Gastrocnemius medialis (tissue), 4 donors: Measurements from ENCODE around the gene SERPINA6. TPM values are rescaled to one million over a fixed set of nuclear protein-coding genes. Genes with fewer than 3 reads are reported as not detected.

ENCODE experiments used
- ATAC-seq, 2 donors: fragments of 150-250 bp; one replicate each; pipeline ENCODE4 v1.9.1; 2016
- DNase-seq, 2 donors: peaks; one replicate each; pipeline ENCODE4 v3.0.0-alpha.2; 2019
- H3K27ac ChIP-seq, 4 donors: fragments of 200-600 bp; sonication (generic); 1 replicate in 1 of 4; 2 replicates in 3 of 4; pipeline ENCODE4 v1.5.1; 2016 to 2018; ENCODE audit warnings: mild to moderate bottlenecking in 2 of 4, moderate library complexity in 1 of 4
- H3K27me3 ChIP-seq, 3 donors: fragments of 200-600 bp; sonication (generic) in 2 of 3; 1 replicate in 1 of 3; 2 replicates in 2 of 3; pipeline versions ENCODE4 v1.5.1 to v1.6.0; 2016 to 2019; ENCODE audit warnings: mild to moderate bottlenecking in 1 of 3, moderate library complexity in 1 of 3
- H3K36me3 ChIP-seq, 2 donors: fragments of 200-600 bp; sonication (generic) in 1 of 2; one replicate each; pipeline ENCODE4 v1.5.1; 2017 to 2018
- H3K4me1 ChIP-seq, 2 donors: fragments of 200-600 bp; sonication (generic) in 1 of 2; one replicate each; pipeline ENCODE4 v1.5.1; 2016 to 2017; ENCODE audit warnings: mild to moderate bottlenecking in 2 of 2
- H3K4me3 ChIP-seq, 4 donors: fragments of 200-600 bp; sonication (generic) in 3 of 4; 1 replicate in 1 of 4; 2 replicates in 3 of 4; pipeline ENCODE4 v1.5.1; 2016 to 2019; ENCODE audit warnings: mild to moderate bottlenecking in 2 of 4
- H3K9me3 ChIP-seq, 3 donors: fragments of 200-600 bp; sonication (generic) in 2 of 3; 1 replicate in 1 of 3; 2 replicates in 2 of 3; pipeline ENCODE4 v1.5.1; 2016 to 2019
- POLR2A ChIP-seq, 2 donors: fragments of 450-650 bp; IDR thresholded peaks; one replicate each; pipeline ENCODE4 v1.6.1; 2017; ENCODE audit warnings: antibody characterized with exemption in 2 of 2, mild to moderate bottlenecking in 2 of 2, moderate library complexity in 2 of 2
- in situ Hi-C, 4 donors: fragments of 200-750 bp; cut with MboI; loops; one replicate each; pipeline versions ENCODE4 v1.15.0 to v1.8.0; 2017; ENCODE audit warnings: low sequenced_read_pairs in 4 of 4
- intact Hi-C: fragments of 100-400 bp; cut with DNase I; formaldehyde crosslinking; loops from one replicate; pipeline ENCODE4 v1.15.1; 2023; ENCODE audit warnings: low total_unique reads
- total RNA-seq, 4 donors: library from RNA; depleted of rRNA; stranded (reverse); fragments of >200 nt; gene quantifications; one replicate each; pipeline versions ENCODE4 v1.1.0 to v1.2.3, GENCODE V29; 2016
- TF ChIP-seq, protein P1 (sequence below), 5 experiments: fragments of 450-650 bp in 3 of 5; fragments of 200-600 bp in 2 of 5; sonication (generic) in 2 of 5; IDR thresholded peaks in 4 of 5; conservative IDR thresholded peaks in 1 of 5; 1 replicate in 4 of 5; 2 replicates in 1 of 5; pipeline ENCODE4 v1.5.1; 2016 to 2019; ENCODE audit warnings: antibody characterized with exemption in 5 of 5, mild to moderate bottlenecking in 3 of 5, moderate library complexity in 3 of 5

The SERPINA6 gene
- total RNA-seq, 4 donors from 2014 or later: 0.26 to 0.69 TPM; not detected in 2

DNA sequence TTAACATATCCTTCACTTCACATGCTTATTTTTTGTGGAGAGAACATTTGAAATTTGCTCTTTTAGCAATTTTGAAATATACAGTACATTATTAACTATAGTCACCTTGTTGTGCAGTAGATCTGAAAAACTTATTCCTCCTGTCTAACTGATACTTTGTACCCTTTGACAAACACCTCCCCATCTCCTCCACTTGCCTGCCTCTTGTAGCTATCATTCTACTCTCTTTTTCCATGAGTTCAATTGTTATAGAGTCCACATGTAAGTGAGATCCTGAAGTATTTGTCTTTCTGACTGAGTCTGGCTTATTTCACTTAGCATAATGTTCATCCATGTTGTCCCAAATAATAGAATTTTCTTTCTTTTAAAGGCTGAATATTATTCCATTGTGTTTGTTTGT, 9.5 kb upstream of the SERPINA6 start:
- no peak overlapping the region for H3K4me3 ChIP-seq
- ATAC-seq: no peak
- no peaks in the 10 kb centered on the region for H3K27me3 ChIP-seq

DNA sequence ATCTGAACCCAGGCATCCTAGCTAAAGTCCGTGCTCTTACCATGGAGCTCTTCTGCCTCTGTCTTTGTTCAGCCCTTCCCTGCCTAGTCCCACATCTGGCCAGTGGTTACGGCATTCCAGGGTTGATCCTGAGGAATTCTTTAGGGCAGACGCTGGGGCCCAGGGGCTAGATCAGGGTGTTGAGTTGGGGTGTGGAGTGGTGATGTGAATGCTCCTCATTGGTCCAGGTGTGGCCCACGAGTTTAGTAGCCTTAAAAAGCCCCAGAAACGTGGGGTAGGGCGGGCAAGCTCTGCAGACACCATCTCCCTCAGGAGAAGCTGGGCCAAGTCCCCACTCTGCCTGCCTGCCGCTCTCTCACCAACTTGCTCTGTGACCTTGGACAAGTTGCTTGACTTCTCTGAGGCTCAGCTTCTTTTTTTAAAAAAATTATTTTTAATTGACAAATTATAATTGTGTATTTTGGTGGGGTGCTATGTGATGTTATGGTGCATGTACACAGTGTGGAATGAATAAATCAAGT, 9.0 kb upstream of the SERPINA6 start:
- TF ChIP-seq POLR2A (IDR thresholded peaks at IDR 0.05): no peak
- TF ChIP-seq, protein P1, sequence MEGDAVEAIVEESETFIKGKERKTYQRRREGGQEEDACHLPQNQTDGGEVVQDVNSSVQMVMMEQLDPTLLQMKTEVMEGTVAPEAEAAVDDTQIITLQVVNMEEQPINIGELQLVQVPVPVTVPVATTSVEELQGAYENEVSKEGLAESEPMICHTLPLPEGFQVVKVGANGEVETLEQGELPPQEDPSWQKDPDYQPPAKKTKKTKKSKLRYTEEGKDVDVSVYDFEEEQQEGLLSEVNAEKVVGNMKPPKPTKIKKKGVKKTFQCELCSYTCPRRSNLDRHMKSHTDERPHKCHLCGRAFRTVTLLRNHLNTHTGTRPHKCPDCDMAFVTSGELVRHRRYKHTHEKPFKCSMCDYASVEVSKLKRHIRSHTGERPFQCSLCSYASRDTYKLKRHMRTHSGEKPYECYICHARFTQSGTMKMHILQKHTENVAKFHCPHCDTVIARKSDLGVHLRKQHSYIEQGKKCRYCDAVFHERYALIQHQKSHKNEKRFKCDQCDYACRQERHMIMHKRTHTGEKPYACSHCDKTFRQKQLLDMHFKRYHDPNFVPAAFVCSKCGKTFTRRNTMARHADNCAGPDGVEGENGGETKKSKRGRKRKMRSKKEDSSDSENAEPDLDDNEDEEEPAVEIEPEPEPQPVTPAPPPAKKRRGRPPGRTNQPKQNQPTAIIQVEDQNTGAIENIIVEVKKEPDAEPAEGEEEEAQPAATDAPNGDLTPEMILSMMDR (IDR thresholded peaks at IDR 0.05 in 4 of 5, conservative IDR thresholded peaks at IDR 0.05 in 1 of 5): no peak
- Histone ChIP-seq H3K36me3 (no peaks in the 10 kb centered on the region), H3K9me3 (no peaks in the 10 kb centered on the region), H3K27me3 (no peaks in the 10 kb centered on the region), H3K27ac (no peak overlapping the region), H3K4me3 (no peak overlapping the region), H3K4me1 (no peaks in the 10 kb centered on the region)
- in situ Hi-C loops: no loop called here
- DNase-seq: no peak
- intact Hi-C loops: no loop called here
- no peak for ATAC-seq

More for the DNA sequence above, 9.5 kb upstream of the SERPINA6 start:
- in situ Hi-C loops (no loop called here), intact Hi-C loops (no loop called here)
- no peaks in the 10 kb centered on the region for H3K36me3 ChIP-seq
- H3K9me3 ChIP-seq: no peaks in the 10 kb centered on the region
- no peaks in the 10 kb centered on the region for H3K4me1 ChIP-seq
- TF ChIP-seq, protein P1 (IDR thresholded peaks at IDR 0.05 in 4 of 5, conservative IDR thresholded peaks at IDR 0.05 in 1 of 5): no peak
- no peak for TF ChIP-seq POLR2A (IDR thresholded peaks at IDR 0.05)
- no peak for DNase-seq
- H3K27ac ChIP-seq: no peak overlapping the region

- no peak overlapping the region for H3K27ac ChIP-seq
- H3K4me3 ChIP-seq: no peak overlapping the region
- H3K36me3 ChIP-seq: no peaks in the 10 kb centered on the region
- no peaks in the 10 kb centered on the region for H3K9me3 ChIP-seq
- no peak for TF ChIP-seq POLR2A (IDR thresholded peaks at IDR 0.05)
- TF ChIP-seq, protein P1 (IDR thresholded peaks at IDR 0.05 in 4 of 5, conservative IDR thresholded peaks at IDR 0.05 in 1 of 5): no peak
- in situ Hi-C loops: no loop called here
- no peaks in the 10 kb centered on the region for H3K27me3 ChIP-seq
- intact Hi-C loops: no loop called here
- no peaks in the 10 kb centered on the region for H3K4me1 ChIP-seq
- ATAC-seq: no peak
- no peak for DNase-seq
Measured at GRCh38 chr14:94331462-94331861, 8.3 kb upstream of the SERPINA6 start.

GRCh38 chr14:94330857-94331256, 7.7 kb upstream of the SERPINA6 start:
- TF ChIP-seq, protein P1 (IDR thresholded peaks at IDR 0.05 in 4 of 5, conservative IDR thresholded peaks at IDR 0.05 in 1 of 5): no peak
- no peak for TF ChIP-seq POLR2A (IDR thresholded peaks at IDR 0.05)
- no peak for ATAC-seq
- no peaks in the 10 kb centered on the region for H3K36me3 ChIP-seq
- no peaks in the 10 kb centered on the region for H3K4me1 ChIP-seq
- no peaks in the 10 kb centered on the region for H3K9me3 ChIP-seq
- in situ Hi-C loops (no loop called here), intact Hi-C loops (no loop called here)
- no peaks in the 10 kb centered on the region for H3K27me3 ChIP-seq
- no peak overlapping the region for H3K27ac ChIP-seq
- DNase-seq: no peak
- H3K4me3 ChIP-seq: no peak overlapping the region

DNA sequence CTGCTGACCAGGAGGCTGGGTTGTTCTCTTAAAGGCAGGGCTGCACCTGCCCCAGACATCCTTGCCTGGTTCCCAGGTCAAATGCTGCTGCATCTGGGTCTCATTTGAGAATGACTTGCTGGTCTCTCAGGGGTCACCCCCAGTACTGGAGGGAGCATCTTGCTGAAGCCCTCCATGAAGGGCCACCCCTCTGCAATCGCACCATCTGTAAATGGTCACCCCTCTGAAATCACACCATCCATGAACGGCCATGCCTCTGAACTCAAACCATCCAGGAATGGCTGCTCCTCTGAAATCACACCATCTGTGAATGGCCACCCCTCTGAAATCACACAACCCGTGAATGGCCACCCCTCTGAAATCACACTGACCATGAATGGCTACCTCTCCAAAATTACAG, 7.3 kb upstream of the SERPINA6 start:
- Histone ChIP-seq H3K4me3 (no peak overlapping the region), H3K27ac (no peak overlapping the region), H3K4me1 (no peaks in the 10 kb centered on the region), H3K9me3 (no peaks in the 10 kb centered on the region), H3K27me3 (no peaks in the 10 kb centered on the region), H3K36me3 (no peaks in the 10 kb centered on the region)
- DNase-seq: no peak
- no peak for TF ChIP-seq POLR2A (IDR thresholded peaks at IDR 0.05)
- TF ChIP-seq, protein P1 (IDR thresholded peaks at IDR 0.05 in 4 of 5, conservative IDR thresholded peaks at IDR 0.05 in 1 of 5): no peak
- in situ Hi-C loops: no loop called here
- no peak for ATAC-seq
- intact Hi-C loops: no loop called here
